Calu3 (cell line): Measurements from ENCODE around the gene HDDC2. TPM values are rescaled to one million over a fixed set of nuclear protein-coding genes. Genes with fewer than 3 reads are reported as not detected.

Experiments
- BruUV-seq: library from RNA; stranded (reverse); fragments of 400-500 nt; replicated peaks from 2 replicates; lab custom pipeline; 2021; lab: Mats Ljungman, UMichigan
- CTCF ChIA-PET: fragments of 300-600 bp; sonication (Branson Sonifier 250); formaldehyde crosslinking; loops from one replicate; lab custom pipeline; 2022; ENCODE audit warnings: antibody characterized with exemption; lab: Charles Lee
- DNase-seq: peaks from one replicate; pipeline ENCODE4 v3.0.0; 2022
- H3K27ac Mint-ChIP-seq: one replicate; pipeline ENCODE4 v1.8.0; 2022; ENCODE audit warnings: mixed read lengths; ENCODE audit not compliant: unreplicated experiment
- H3K27me3 Mint-ChIP-seq: one replicate; pipeline ENCODE4 v1.8.0; 2022; ENCODE audit warnings: mixed read lengths; ENCODE audit not compliant: unreplicated experiment
- H3K36me3 Mint-ChIP-seq: one replicate; pipeline ENCODE4 v1.8.0; 2022; ENCODE audit warnings: mild to moderate bottlenecking, moderate library complexity, mixed read lengths; ENCODE audit not compliant: insufficient read depth, unreplicated experiment
- H3K4me1 Mint-ChIP-seq: one replicate; pipeline ENCODE4 v1.8.0; 2022; ENCODE audit warnings: mild to moderate bottlenecking, low read depth, mixed read lengths; ENCODE audit not compliant: unreplicated experiment
- H3K4me3 Mint-ChIP-seq: one replicate; pipeline ENCODE4 v1.8.0; 2022; ENCODE audit warnings: mild to moderate bottlenecking, low read depth, moderate library complexity, mixed read lengths; ENCODE audit not compliant: unreplicated experiment
- H3K9me3 Mint-ChIP-seq: one replicate; pipeline ENCODE4 v1.8.0; 2022; ENCODE audit warnings: low read depth, mixed read lengths; ENCODE audit not compliant: unreplicated experiment
- CTCF ChIP-seq: fragments of 200-600 bp; IDR thresholded peaks from one replicate; pipeline ENCODE4 v1.8.0; 2022; ENCODE audit warnings: antibody characterized with exemption; ENCODE audit not compliant: unreplicated experiment
- intact Hi-C: fragments of 100-400 bp; cut with micrococcal nuclease; formaldehyde crosslinking; loops from one replicate; pipeline ENCODE4 v1.10.0; 2022; ENCODE audit not compliant: unreplicated experiment
- total RNA-seq: library from RNA; stranded (reverse); gene quantifications from 2 replicates; pipeline ENCODE4 v1.2.3, GENCODE V29; 2022

HDDC2 gene
- total RNA-seq, 1 experiment from 2014 or later = 24.2 TPM

GRCh38 chr6:125323376-125323775 is 21.6 kb upstream of the HDDC2 start:
- intact Hi-C loops = no loop called here
- no peak overlapping the region for H3K4me3 Mint-ChIP-seq
- no peak for TF ChIP-seq CTCF
- H3K4me1 Mint-ChIP-seq = no peaks in the 10 kb centered on the region
- no peaks in the 10 kb centered on the region for H3K9me3 Mint-ChIP-seq
- DNase-seq = no peak
- CTCF ChIA-PET = no interaction called here
- BruUV-seq = no TSS peak
- H3K36me3 Mint-ChIP-seq = no peaks in the 10 kb centered on the region
- no peak overlapping the region for H3K27ac Mint-ChIP-seq
- H3K27me3 Mint-ChIP-seq = peaks cover 24% of the 10 kb centered on the region

- BruUV-seq = no TSS peak
- Mint-ChIP-seq H3K4me1 (no peaks in the 10 kb centered on the region), H3K4me3 (no peak overlapping the region), H3K9me3 (no peaks in the 10 kb centered on the region), H3K27ac (no peak overlapping the region), H3K36me3 (no peaks in the 10 kb centered on the region), H3K27me3 (no peaks in the 10 kb centered on the region)
- no peak for TF ChIP-seq CTCF
- DNase-seq = no peak
- CTCF ChIA-PET = no interaction called here
- intact Hi-C loops = loop anchor here (10.0 kb wide), 1 partner anchor 658 kb away; no protein-coding TSS in a partner anchor
Observed at GRCh38 chr6:125316621-125317020, 14.9 kb upstream of the HDDC2 start.

GRCh38 chr6:125315548-125315947 is 13.8 kb upstream of the HDDC2 start:
- TF ChIP-seq CTCF = no peak
- intact Hi-C loops = loop anchor here (10.0 kb wide), 1 partner anchor 659 kb away; no protein-coding TSS in a partner anchor
- no peak overlapping the region for H3K4me3 Mint-ChIP-seq
- H3K36me3 Mint-ChIP-seq = no peaks in the 10 kb centered on the region
- DNase-seq = no peak
- H3K4me1 Mint-ChIP-seq = no peaks in the 10 kb centered on the region
- CTCF ChIA-PET = no interaction called here
- no peaks in the 10 kb centered on the region for H3K27me3 Mint-ChIP-seq
- H3K27ac Mint-ChIP-seq = no peak overlapping the region
- no TSS peak for BruUV-seq
- no peaks in the 10 kb centered on the region for H3K9me3 Mint-ChIP-seq

GRCh38 chr6:125314009-125314581 is 12.3 kb upstream of the HDDC2 start:
- Mint-ChIP-seq H3K27ac (no peak overlapping the region), H3K27me3 (no peaks in the 10 kb centered on the region), H3K4me1 (no peaks in the 10 kb centered on the region), H3K36me3 (no peaks in the 10 kb centered on the region), H3K4me3 (no peak overlapping the region), H3K9me3 (no peaks in the 10 kb centered on the region)
- CTCF ChIA-PET = interaction anchor here (0.7 to 0.9 kb wide), 2 partner anchors 439 to 454 kb away, joined by 3 to 5 read pairs; no protein-coding TSS in a partner anchor
- DNase-seq = peak; percentile 57
- no peak for TF ChIP-seq CTCF
- no TSS peak for BruUV-seq
- intact Hi-C loops = loop anchor here (1.0 to 10.0 kb wide), 3 partner anchors 162 to 661 kb away; partner anchors contain the start of gene TPD52L1
